Measurements from ENCODE around the gene STAB1. TPM values are rescaled to one million over a fixed set of nuclear protein-coding genes. Genes with fewer than 3 reads are reported as not detected.

The STAB1 gene
- total and polyA plus RNA-seq, 2 donors (not counting 1 experiment from before 2014, with no cell fraction given): under 0.01 to 0.09 TPM

- Histone ChIP-seq H3K4me1 (ENCODE audit: control insufficient read depth, extremely low read depth, insufficient read depth, low read length) (peaks cover 10% of the 10 kb centered on the region), H3K27ac (ENCODE audit: insufficient read depth, low read length) (peak overlapping the region; percentile 92), H2AFZ (ENCODE audit: low read length) (no peak overlapping the region), H3K9me3 (ENCODE audit: control insufficient read depth, insufficient read depth, low read depth, low read length) (no peaks in the 10 kb centered on the region), H3K27me3 (ENCODE audit: control insufficient read depth, insufficient read depth, low read length) (no peaks in the 10 kb centered on the region), H4K20me1 (ENCODE audit: control insufficient read depth, extremely low read depth, insufficient read depth, low read length) (no peaks in the 10 kb centered on the region), H3K4me3 (replicated peaks in 1 of 4; ENCODE audit: control extremely low read depth in 1 of 4, insufficient read depth in 1 of 4, low read depth in 3 of 4, low read length in 4 of 4) (peak overlapping the region; percentile 78 to 92 (median 88)), H3K36me3 (ENCODE audit: control insufficient read depth, insufficient read depth, low read length) (no peaks in the 10 kb centered on the region), H3K4me2 (ENCODE audit: extremely low read depth, insufficient read depth, low read length) (peak overlapping the region; percentile 99), H3K79me2 (ENCODE audit: control insufficient read depth, insufficient read depth, low read length) (peaks cover 40% of the 10 kb centered on the region), H3K9ac (ENCODE audit: insufficient read depth, low read length) (peak overlapping the region; percentile 87)
- TF ChIP-seq EZH2 (IDR thresholded peaks at IDR 0.05; ENCODE audit: low read length, missing control alignments) (no peak), CTCF (conservative IDR thresholded peaks at IDR 0.05 in 1 of 2, IDR thresholded peaks at IDR 0.05 in 1 of 2; ENCODE audit: low read depth in 1 of 2, low read length in 2 of 2) (no peak)
- DNase-seq (ENCODE audit: low read depth in 2 of 2): no peak
These were observed 42.1 kb downstream of the STAB1 start for GRCh38 chr3:52537165-52537620.

GRCh38 chr3:52537726-52538421 is 42.7 kb downstream of the STAB1 start:
- no peak overlapping the region for H2AFZ ChIP-seq (ENCODE audit: low read length)
- peak overlapping the region; percentile 99 for H3K4me2 ChIP-seq (ENCODE audit: extremely low read depth, insufficient read depth, low read length)
- peak overlapping the region; percentile 78 to 92 (median 88) for H3K4me3 ChIP-seq (replicated peaks in 1 of 4; ENCODE audit: control extremely low read depth in 1 of 4, insufficient read depth in 1 of 4, low read depth in 3 of 4, low read length in 4 of 4)
- DNase-seq (ENCODE audit: low read depth in 2 of 2): no peak
- no peaks in the 10 kb centered on the region for H4K20me1 ChIP-seq (ENCODE audit: control insufficient read depth, extremely low read depth, insufficient read depth, low read length)
- H3K79me2 ChIP-seq (ENCODE audit: control insufficient read depth, insufficient read depth, low read length): peaks cover 33% of the 10 kb centered on the region
- H3K27me3 ChIP-seq (ENCODE audit: control insufficient read depth, insufficient read depth, low read length): no peaks in the 10 kb centered on the region
- H3K36me3 ChIP-seq (ENCODE audit: control insufficient read depth, insufficient read depth, low read length): no peaks in the 10 kb centered on the region
- no peaks in the 10 kb centered on the region for H3K9me3 ChIP-seq (ENCODE audit: control insufficient read depth, insufficient read depth, low read depth, low read length)
- H3K4me1 ChIP-seq (ENCODE audit: control insufficient read depth, extremely low read depth, insufficient read depth, low read length): peaks cover 5% of the 10 kb centered on the region
- TF ChIP-seq EZH2 (IDR thresholded peaks at IDR 0.05; ENCODE audit: low read length, missing control alignments): no peak
- TF ChIP-seq CTCF (conservative IDR thresholded peaks at IDR 0.05 in 1 of 2, IDR thresholded peaks at IDR 0.05 in 1 of 2; ENCODE audit: low read depth in 1 of 2, low read length in 2 of 2): no peak
- H3K27ac ChIP-seq (ENCODE audit: insufficient read depth, low read length): peak overlapping the region; percentile 92
- no peak overlapping the region for H3K9ac ChIP-seq (ENCODE audit: insufficient read depth, low read length)

GRCh38 chr3:52539010-52539653 is 44.0 kb downstream of the STAB1 start:
- no peak overlapping the region for H3K9ac ChIP-seq (ENCODE audit: insufficient read depth, low read length)
- peak overlapping the region; percentile 8 for H3K4me2 ChIP-seq (ENCODE audit: extremely low read depth, insufficient read depth, low read length)
- no peak overlapping the region for H3K27ac ChIP-seq (ENCODE audit: insufficient read depth, low read length)
- H3K4me3 ChIP-seq (replicated peaks in 1 of 4; ENCODE audit: control extremely low read depth in 1 of 4, insufficient read depth in 1 of 4, low read depth in 3 of 4, low read length in 4 of 4): peak overlapping the region in 2 of 4 experiments; percentile 15 to 24
- TF ChIP-seq CTCF (conservative IDR thresholded peaks at IDR 0.05 in 1 of 2, IDR thresholded peaks at IDR 0.05 in 1 of 2; ENCODE audit: low read depth in 1 of 2, low read length in 2 of 2): no peak
- TF ChIP-seq EZH2 (IDR thresholded peaks at IDR 0.05; ENCODE audit: low read length, missing control alignments): no peak
- peaks cover 32% of the 10 kb centered on the region for H3K79me2 ChIP-seq (ENCODE audit: control insufficient read depth, insufficient read depth, low read length)
- H2AFZ ChIP-seq (ENCODE audit: low read length): no peak overlapping the region
- peaks cover 5% of the 10 kb centered on the region for H3K4me1 ChIP-seq (ENCODE audit: control insufficient read depth, extremely low read depth, insufficient read depth, low read length)
- no peaks in the 10 kb centered on the region for H3K36me3 ChIP-seq (ENCODE audit: control insufficient read depth, insufficient read depth, low read length)
- H3K27me3 ChIP-seq (ENCODE audit: control insufficient read depth, insufficient read depth, low read length): no peaks in the 10 kb centered on the region
- no peaks in the 10 kb centered on the region for H4K20me1 ChIP-seq (ENCODE audit: control insufficient read depth, extremely low read depth, insufficient read depth, low read length)
- DNase-seq (ENCODE audit: low read depth in 2 of 2): no peak
- H3K9me3 ChIP-seq (ENCODE audit: control insufficient read depth, insufficient read depth, low read depth, low read length): no peaks in the 10 kb centered on the region
